ENCODE measurements around the gene SAFB.

DNA sequence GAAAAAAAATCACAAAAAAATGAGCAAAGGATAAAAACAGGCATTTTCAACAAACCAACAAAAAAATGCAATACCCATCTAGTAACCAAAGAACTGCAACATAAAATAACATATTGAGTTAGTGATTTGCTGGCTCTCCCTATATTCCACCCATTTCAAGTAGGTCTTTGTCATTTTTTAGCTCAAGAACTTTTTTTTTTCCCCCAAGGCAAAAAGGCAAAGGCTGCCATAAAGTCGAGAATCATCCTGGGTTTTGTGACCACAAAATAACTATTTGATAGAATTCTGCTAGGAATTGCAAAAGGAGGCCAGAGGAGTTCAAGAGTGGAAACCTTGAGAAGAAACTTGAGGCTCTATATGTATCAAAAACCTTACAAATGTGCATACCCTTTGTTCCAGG lies 5.8 kb upstream of the SAFB start:
- TF ChIP-seq, protein P1, sequence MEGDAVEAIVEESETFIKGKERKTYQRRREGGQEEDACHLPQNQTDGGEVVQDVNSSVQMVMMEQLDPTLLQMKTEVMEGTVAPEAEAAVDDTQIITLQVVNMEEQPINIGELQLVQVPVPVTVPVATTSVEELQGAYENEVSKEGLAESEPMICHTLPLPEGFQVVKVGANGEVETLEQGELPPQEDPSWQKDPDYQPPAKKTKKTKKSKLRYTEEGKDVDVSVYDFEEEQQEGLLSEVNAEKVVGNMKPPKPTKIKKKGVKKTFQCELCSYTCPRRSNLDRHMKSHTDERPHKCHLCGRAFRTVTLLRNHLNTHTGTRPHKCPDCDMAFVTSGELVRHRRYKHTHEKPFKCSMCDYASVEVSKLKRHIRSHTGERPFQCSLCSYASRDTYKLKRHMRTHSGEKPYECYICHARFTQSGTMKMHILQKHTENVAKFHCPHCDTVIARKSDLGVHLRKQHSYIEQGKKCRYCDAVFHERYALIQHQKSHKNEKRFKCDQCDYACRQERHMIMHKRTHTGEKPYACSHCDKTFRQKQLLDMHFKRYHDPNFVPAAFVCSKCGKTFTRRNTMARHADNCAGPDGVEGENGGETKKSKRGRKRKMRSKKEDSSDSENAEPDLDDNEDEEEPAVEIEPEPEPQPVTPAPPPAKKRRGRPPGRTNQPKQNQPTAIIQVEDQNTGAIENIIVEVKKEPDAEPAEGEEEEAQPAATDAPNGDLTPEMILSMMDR (IDR thresholded peaks at IDR 0.05), result no peak
- TF ChIP-seq ZFX (IDR thresholded peaks at IDR 0.05; ENCODE audit: borderline replicate concordance), result no peak
